GM18951 (cell line): ENCODE results near the gene EZH2.

ENCODE experiments used
- POLR2A ChIP-seq: IDR thresholded peaks from 4 replicates; pipeline ENCODE4 v1.6.1; 2011; ENCODE audit warnings: mild to moderate bottlenecking; ENCODE audit not compliant: insufficient read length, insufficient read depth; ENCODE audit errors: extremely low read depth
- in situ Hi-C: fragments of 300-500 bp; cut with MboI; formaldehyde crosslinking; loops from one replicate; pipeline ENCODE4 v1.12.0; 2022; ENCODE audit warnings: low sequenced_read_pairs, mixed read lengths, inconsistent platforms; ENCODE audit not compliant: unreplicated experiment

The EZH2 gene

DNA sequence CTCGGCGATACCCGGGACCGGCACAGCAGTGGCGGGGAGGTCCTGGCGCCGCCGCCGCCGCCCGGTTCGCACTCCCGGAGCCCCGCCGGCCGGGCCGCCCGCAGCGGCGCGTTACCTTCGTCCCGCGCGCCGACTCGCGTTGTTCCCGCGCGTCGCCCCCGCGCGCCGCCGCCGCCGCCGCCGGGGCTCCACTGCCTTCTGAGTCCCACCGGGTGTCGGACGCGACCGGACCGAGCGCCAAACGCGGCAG, at the start of gene EZH2:
Gene EZH2, minus strand, starts transcription at position 243 of the 250 bp plus-strand sequence. CDS start 36,993 bp downstream, outside the sequence.
- in situ Hi-C loops, result no loop called here
- peak; percentile 97 for TF ChIP-seq POLR2A

- in situ Hi-C loops, result no loop called here
- TF ChIP-seq POLR2A, result no peak
Observed at GRCh38 chr7:148931470-148931869, 47.4 kb upstream of the EZH2 start.

DNA sequence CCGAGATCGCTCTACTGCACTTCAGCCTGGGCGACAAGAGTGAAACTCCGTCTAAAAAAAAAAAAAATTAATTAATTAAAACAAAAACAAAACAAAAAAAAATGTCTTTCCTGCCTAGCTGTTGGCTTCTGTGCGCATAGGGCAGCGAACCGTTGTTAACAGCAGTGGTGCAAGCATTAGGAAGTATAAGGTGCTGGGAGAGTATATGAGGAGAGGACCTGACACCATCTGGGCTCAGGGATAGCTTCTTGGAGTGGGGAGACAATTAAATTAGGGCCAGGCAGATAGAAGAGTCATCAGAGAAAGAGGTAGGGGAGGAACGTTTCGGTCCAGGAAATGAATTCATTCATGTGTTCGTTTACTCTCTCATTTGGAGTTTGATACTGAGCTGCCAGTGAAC, 46.2 kb upstream of the EZH2 start:
- TF ChIP-seq POLR2A, result no peak

GRCh38 chr7:148929176-148929575, 45.1 kb upstream of the EZH2 start:
- TF ChIP-seq POLR2A, result no peak
- in situ Hi-C loops, result no loop called here

More for the DNA sequence above, 46.2 kb upstream of the EZH2 start:
- in situ Hi-C loops, result no loop called here

DNA sequence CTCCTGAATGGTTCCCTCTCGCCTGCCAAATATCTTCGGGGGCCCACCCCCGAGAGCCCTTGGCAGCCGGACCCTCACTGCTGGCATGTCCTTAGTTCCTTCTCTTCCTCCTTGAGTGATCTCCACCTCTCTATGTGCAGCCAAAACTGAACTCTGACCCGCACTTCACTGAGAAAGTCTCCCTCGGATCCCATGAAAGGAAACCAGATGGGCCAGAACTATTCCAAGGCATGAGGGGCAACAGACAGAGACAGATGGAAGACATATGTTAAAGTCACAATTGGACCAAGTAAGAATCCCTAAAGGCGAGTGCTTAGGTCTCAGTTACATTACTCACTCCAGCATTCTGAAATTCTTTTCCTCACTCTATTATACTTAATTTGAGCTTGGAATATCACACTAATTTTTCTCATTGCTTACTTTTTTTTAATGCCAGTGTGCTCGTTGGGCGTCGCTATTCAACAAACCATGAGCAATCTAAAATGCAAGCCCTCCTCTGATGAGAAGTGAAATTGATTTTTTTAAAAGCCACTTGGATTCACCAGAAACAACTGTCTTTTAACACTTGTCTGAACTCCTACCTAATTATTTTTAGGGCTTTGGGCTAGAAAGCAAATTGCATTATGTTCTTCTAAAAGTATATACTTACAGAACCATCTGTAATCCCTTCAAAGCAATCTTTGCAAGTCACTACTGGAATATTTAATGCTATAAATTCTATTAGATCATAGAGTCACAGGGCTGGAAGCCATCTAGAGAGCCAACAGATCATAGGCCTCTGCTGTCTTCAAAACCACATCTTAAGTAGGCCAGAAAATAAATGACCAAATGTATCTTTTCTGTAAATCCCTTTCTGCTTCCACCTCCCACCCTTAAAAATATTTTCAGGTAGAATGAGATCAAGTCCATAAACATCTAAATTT, 43.3 kb upstream of the EZH2 start:
- no peak for TF ChIP-seq POLR2A
- in situ Hi-C loops, result no loop called here

DNA sequence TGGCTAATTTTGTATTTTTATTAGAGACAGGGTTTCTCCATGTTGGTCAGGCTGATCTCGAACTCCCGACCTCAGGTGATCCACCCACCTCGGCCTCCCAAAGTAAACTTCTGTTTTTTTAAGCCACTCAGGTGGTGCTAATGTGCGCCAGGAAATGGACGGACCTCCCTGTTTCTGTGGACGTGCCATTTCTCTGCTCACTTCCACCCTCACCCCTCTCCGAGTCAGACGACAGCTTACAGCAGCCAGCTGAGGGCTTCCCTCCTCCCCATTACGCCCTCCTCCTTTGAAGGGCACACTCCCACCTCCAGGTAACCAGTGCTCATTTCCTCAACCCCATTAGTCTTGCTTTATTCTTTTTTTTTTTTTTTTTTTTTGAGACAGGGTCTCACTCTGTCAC, 41.7 kb upstream of the EZH2 start:
- in situ Hi-C loops, result no loop called here
- no peak for TF ChIP-seq POLR2A

GRCh38 chr7:148924011-148924410, 39.9 kb upstream of the EZH2 start:
- TF ChIP-seq POLR2A, result no peak
- in situ Hi-C loops, result no loop called here

- in situ Hi-C loops, result no loop called here
Observed at GRCh38 chr7:148921806-148922205, 37.7 kb upstream of the EZH2 start.

GRCh38 chr7:148921189-148921588, 37.1 kb upstream of the EZH2 start:
- in situ Hi-C loops, result no loop called here
- no peak for TF ChIP-seq POLR2A

More at GRCh38 chr7:148921806-148922205, 37.7 kb upstream of the EZH2 start:
- TF ChIP-seq POLR2A, result no peak

DNA sequence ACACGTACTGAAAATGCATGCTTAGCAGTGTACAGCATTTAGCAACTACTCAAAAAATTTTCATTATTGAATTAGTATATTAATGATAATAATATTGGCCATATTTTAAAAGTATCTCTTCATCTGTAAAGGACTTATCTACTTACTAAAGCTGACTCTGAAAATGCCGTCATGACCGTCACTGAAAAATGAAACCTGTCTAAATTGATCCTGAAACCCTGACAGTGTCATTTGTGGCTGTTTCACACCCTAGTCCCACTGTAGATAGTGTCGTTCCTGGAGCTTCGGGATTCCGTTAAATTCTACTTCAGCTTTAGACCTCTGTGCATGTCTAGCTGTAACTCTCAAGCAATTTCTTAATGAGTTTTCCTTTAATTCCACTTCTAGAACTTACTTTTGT, 35.8 kb upstream of the EZH2 start:
- in situ Hi-C loops, result no loop called here
- TF ChIP-seq POLR2A, result no peak

GRCh38 chr7:148918058-148918596, 34.0 kb upstream of the EZH2 start:
- in situ Hi-C loops, result no loop called here
- no peak for TF ChIP-seq POLR2A

- no peak for TF ChIP-seq POLR2A
- in situ Hi-C loops, result no loop called here
Observed at GRCh38 chr7:148916186-148916585, 32.1 kb upstream of the EZH2 start.

GRCh38 chr7:148915211-148915610, 31.1 kb upstream of the EZH2 start:
- in situ Hi-C loops, result no loop called here
- no peak for TF ChIP-seq POLR2A

- in situ Hi-C loops, result no loop called here
- TF ChIP-seq POLR2A, result no peak
Observed at GRCh38 chr7:148914208-148914777, 30.2 kb upstream of the EZH2 start.
